Measurements from ENCODE around the gene CCDC178.

CCDC178 gene

GRCh38 chr18:33135951-33136660, 304.4 kb downstream of the CCDC178 start:
- in situ Hi-C loops (cut with HindIII; ENCODE audit: low sequenced_read_pairs), result no loop called here

- in situ Hi-C loops (cut with HindIII; ENCODE audit: low sequenced_read_pairs), result no loop called here
Measured at GRCh38 chr18:33132657-33133056, 307.9 kb downstream of the CCDC178 start.

GRCh38 chr18:33128581-33128980, 311.9 kb downstream of the CCDC178 start:
- in situ Hi-C loops (cut with HindIII; ENCODE audit: low sequenced_read_pairs), result no loop called here

GRCh38 chr18:33123862-33124518, 316.5 kb downstream of the CCDC178 start:
- in situ Hi-C loops (cut with HindIII; ENCODE audit: low sequenced_read_pairs), result no loop called here

GRCh38 chr18:33116376-33116775, 324.1 kb downstream of the CCDC178 start:
- in situ Hi-C loops (cut with HindIII; ENCODE audit: low sequenced_read_pairs), result no loop called here

GRCh38 chr18:33115917-33116316, 324.6 kb downstream of the CCDC178 start:
- in situ Hi-C loops (cut with HindIII; ENCODE audit: low sequenced_read_pairs), result no loop called here

GRCh38 chr18:33115476-33115875, 325.0 kb downstream of the CCDC178 start:
- in situ Hi-C loops (cut with HindIII; ENCODE audit: low sequenced_read_pairs), result no loop called here

- in situ Hi-C loops (cut with HindIII; ENCODE audit: low sequenced_read_pairs), result no loop called here
Measured at GRCh38 chr18:33114749-33115148, 325.8 kb downstream of the CCDC178 start.

- in situ Hi-C loops (cut with HindIII; ENCODE audit: low sequenced_read_pairs), result no loop called here
Measured at GRCh38 chr18:33113416-33113815, 327.1 kb downstream of the CCDC178 start.

GRCh38 chr18:33107511-33107910, 333.0 kb downstream of the CCDC178 start:
- in situ Hi-C loops (cut with HindIII; ENCODE audit: low sequenced_read_pairs), result no loop called here

GRCh38 chr18:33101316-33101715, 339.2 kb downstream of the CCDC178 start:
- in situ Hi-C loops (cut with HindIII; ENCODE audit: low sequenced_read_pairs), result no loop called here

- in situ Hi-C loops (cut with HindIII; ENCODE audit: low sequenced_read_pairs), result no loop called here
Measured at GRCh38 chr18:33099626-33100025, 340.9 kb downstream of the CCDC178 start.

GRCh38 chr18:33097126-33097525, 343.4 kb downstream of the CCDC178 start:
- in situ Hi-C loops (cut with HindIII; ENCODE audit: low sequenced_read_pairs), result no loop called here

GRCh38 chr18:33090461-33090860, 350.1 kb downstream of the CCDC178 start:
- in situ Hi-C loops (cut with HindIII; ENCODE audit: low sequenced_read_pairs), result no loop called here

GRCh38 chr18:33076601-33077000, 363.9 kb downstream of the CCDC178 start:
- in situ Hi-C loops (cut with HindIII; ENCODE audit: low sequenced_read_pairs), result no loop called here

- in situ Hi-C loops (cut with HindIII; ENCODE audit: low sequenced_read_pairs), result no loop called here
Measured at GRCh38 chr18:33074125-33074524, 366.4 kb downstream of the CCDC178 start.

GRCh38 chr18:33062834-33063364, 377.6 kb downstream of the CCDC178 start:
- in situ Hi-C loops (cut with HindIII; ENCODE audit: low sequenced_read_pairs), result no loop called here

- in situ Hi-C loops (cut with HindIII; ENCODE audit: low sequenced_read_pairs), result no loop called here
Measured at GRCh38 chr18:33052886-33053285, 387.6 kb downstream of the CCDC178 start.

GRCh38 chr18:33051407-33051806, 389.1 kb downstream of the CCDC178 start:
- in situ Hi-C loops (cut with HindIII; ENCODE audit: low sequenced_read_pairs), result no loop called here

GRCh38 chr18:33040213-33040612, 400.3 kb downstream of the CCDC178 start:
- in situ Hi-C loops (cut with HindIII; ENCODE audit: low sequenced_read_pairs), result no loop called here

- in situ Hi-C loops (cut with HindIII; ENCODE audit: low sequenced_read_pairs), result no loop called here
Measured at GRCh38 chr18:33034945-33035344, 405.6 kb downstream of the CCDC178 start.

- in situ Hi-C loops (cut with HindIII; ENCODE audit: low sequenced_read_pairs), result no loop called here
Measured at GRCh38 chr18:33034212-33034611, 406.3 kb downstream of the CCDC178 start.
